ENCODE results near the gene PLIN5.

Gene PLIN5

GRCh38 chr19:4541114-4541805 is 6.2 kb upstream of the PLIN5 start:
- no peak for DNase-seq (ENCODE audit: low read depth)
- TF ChIP-seq CTCF (conservative IDR thresholded peaks at IDR 0.05; ENCODE audit: control insufficient read depth, insufficient read depth, low read depth, low read length), result no peak
- H3K4me3 ChIP-seq (ENCODE audit: control insufficient read depth, low read depth, low read length), result no peak overlapping the region

DNA sequence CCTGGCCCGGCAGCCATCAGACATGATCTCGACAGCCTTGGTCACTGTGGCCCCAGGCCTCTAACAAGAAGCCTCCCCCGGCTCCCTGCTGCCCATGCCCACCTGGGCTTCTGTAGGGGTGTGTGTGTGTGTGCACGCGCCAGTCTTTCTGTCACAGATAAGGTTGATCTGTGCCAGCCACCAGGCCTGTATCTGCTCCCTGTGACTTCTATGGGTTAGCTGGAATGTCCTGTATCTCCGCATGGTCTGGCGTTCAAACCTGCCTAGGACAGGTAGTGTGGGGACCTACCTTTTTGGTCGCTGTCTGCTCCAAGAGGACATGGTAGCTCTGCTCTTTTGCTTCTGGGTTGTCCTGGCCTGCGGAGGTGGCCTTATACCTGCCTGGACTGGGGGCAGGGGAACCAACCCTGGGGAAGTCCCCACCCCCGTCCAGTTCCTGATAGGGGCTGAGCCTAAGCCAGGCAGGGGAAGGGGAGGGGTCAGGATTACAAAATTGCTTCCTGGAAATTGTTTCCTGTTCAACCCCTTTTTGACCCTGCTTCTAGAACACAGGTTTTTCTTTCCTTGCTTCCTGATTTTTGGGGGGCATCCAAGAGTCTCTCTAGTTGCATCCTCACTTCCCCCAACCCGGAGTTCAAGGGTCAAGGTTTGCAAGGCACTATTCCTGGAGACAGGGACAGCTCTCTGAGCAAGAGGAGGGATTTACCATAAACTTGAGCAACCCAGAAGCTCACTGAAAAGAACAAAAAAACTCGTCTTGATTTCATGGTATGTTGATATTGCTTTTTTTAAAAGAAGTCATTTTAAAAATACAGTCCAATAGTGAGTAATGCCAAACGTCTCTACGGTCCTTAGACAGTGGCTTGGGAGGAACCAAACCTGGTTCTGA is 4.9 kb upstream of the PLIN5 start, which contains the start of gene LRG1:
TSS of gene LRG1 (minus strand) at position 344 of the 889 bp plus-strand sequence. CDS start at position 321, 23 bp downstream.
- DNase-seq (ENCODE audit: low read depth), result no peak
- no peak for TF ChIP-seq CTCF (conservative IDR thresholded peaks at IDR 0.05; ENCODE audit: control insufficient read depth, insufficient read depth, low read depth, low read length)
- no peak within 1 kb of the TSS for H3K4me3 ChIP-seq (ENCODE audit: control insufficient read depth, low read depth, low read length)

GRCh38 chr19:4539169-4539692 is 4.2 kb upstream of the PLIN5 start:
- no peak for DNase-seq (ENCODE audit: low read depth)
- H3K4me3 ChIP-seq (ENCODE audit: control insufficient read depth, low read depth, low read length), result no peak overlapping the region
- no peak for TF ChIP-seq CTCF (conservative IDR thresholded peaks at IDR 0.05; ENCODE audit: control insufficient read depth, insufficient read depth, low read depth, low read length)

- no peak overlapping the region for H3K4me3 ChIP-seq (ENCODE audit: control insufficient read depth, low read depth, low read length)
- no peak for DNase-seq (ENCODE audit: low read depth)
- no peak for TF ChIP-seq CTCF (conservative IDR thresholded peaks at IDR 0.05; ENCODE audit: control insufficient read depth, insufficient read depth, low read depth, low read length)
These were observed 3.6 kb upstream of the PLIN5 start for GRCh38 chr19:4538601-4538954.

DNA sequence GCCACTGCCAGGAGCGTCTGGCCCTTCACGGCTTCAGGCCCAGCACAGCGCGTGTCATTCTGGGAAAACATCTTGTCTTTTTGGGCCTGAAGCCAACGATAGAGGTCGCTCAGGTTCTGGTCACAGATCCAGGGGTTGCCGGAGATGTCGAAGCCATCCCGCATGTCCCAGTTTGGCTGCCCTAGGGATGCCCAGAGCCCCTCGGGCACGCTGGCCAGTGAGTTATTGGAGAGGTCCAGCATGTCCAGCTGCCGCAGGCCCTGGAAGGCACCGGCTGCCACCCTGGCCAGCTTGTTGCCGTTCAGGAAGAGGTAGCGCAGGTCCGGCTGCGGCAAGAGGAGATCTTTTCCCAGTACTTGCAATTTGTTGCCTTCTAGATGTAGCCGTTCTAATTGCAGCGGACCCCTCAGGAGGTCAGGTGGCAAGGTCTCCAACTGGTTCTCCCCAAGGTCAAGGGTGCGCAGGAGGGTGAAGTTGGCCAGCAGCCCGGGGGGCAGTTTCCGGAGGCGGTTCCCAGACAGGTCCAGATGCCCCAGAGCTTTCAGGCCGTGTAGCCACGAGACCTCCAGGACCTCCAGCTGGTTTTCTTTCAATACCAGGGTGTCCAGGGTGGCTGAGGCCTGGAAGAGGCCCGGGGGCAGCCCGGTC is 3.1 kb upstream of the PLIN5 start:
- no peak overlapping the region for H3K4me3 ChIP-seq (ENCODE audit: control insufficient read depth, low read depth, low read length)
- TF ChIP-seq CTCF (conservative IDR thresholded peaks at IDR 0.05; ENCODE audit: control insufficient read depth, insufficient read depth, low read depth, low read length), result no peak
- no peak for DNase-seq (ENCODE audit: low read depth)

GRCh38 chr19:4536798-4537197 is 1.8 kb upstream of the PLIN5 start:
- no peak for TF ChIP-seq CTCF (conservative IDR thresholded peaks at IDR 0.05; ENCODE audit: control insufficient read depth, insufficient read depth, low read depth, low read length)
- no peak for DNase-seq (ENCODE audit: low read depth)
- H3K4me3 ChIP-seq (ENCODE audit: control insufficient read depth, low read depth, low read length), result no peak overlapping the region

Data from fibroblast of mammary gland (primary cell).